Memory B cell (primary cell): ENCODE measurements around the gene TNNI3K.

Source experiments
- ATAC-seq: fragments of 150-1000 bp; cut with Tn5 transposase; 2 replicates; pipeline ENCODE4 v1.10.0; 2021; ENCODE audit warnings: low read depth, mild to moderate bottlenecking, moderate library complexity
- DNase-seq, 2 donors: peaks; one replicate each; pipeline ENCODE4 v3.0.0; 2022; ENCODE audit warnings: low spot score in 2 of 2
- H3K27ac Mint-ChIP-seq: one replicate; pipeline ENCODE4 v1.8.0; 2022; ENCODE audit warnings: mild to moderate bottlenecking, moderate library complexity, mixed read lengths
- H3K27me3 Mint-ChIP-seq: one replicate; pipeline ENCODE4 v1.8.0; 2022; ENCODE audit warnings: mixed read lengths
- H3K36me3 Mint-ChIP-seq: one replicate; pipeline ENCODE4 v1.8.0; 2022; ENCODE audit warnings: mild to moderate bottlenecking, mixed read lengths
- H3K4me1 Mint-ChIP-seq: one replicate; pipeline ENCODE4 v1.8.0; 2022; ENCODE audit warnings: mixed read lengths
- H3K4me3 Mint-ChIP-seq: one replicate; pipeline ENCODE4 v1.8.0; 2022; ENCODE audit warnings: mild to moderate bottlenecking, moderate library complexity, mixed read lengths
- H3K9me3 Mint-ChIP-seq: one replicate; pipeline ENCODE4 v1.8.0; 2022; ENCODE audit warnings: mixed read lengths

The TNNI3K gene

DNA sequence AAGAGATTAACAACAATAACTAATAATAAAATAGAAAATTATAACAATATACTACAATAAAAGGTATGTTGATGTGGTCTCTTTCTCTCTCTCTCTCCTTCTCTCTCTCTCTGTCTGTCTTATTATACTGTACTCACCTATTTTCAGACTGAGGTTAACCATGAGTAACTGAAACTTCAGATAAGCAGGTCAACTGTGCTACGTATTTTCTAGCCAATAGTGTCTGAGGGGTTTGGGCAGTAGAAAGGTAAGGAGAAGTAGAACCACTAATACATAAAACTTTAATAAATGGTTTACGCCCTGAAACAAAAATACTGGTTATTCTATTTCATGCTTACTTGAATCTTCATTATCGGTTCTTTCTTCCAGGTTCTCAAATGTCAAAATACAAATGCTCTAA, 348.2 kb downstream of the TNNI3K start:
- Mint-ChIP-seq H3K27ac (no peak overlapping the region), H3K4me1 (no peaks in the 10 kb centered on the region), H3K4me3 (no peak overlapping the region), H3K36me3 (no peaks in the 10 kb centered on the region), H3K27me3 (no peaks in the 10 kb centered on the region), H3K9me3 (peaks cover 4% of the 10 kb centered on the region)
- DNase-seq (no peak), ATAC-seq (no peak)

GRCh38 chr1:74584185-74584584, 349.0 kb downstream of the TNNI3K start:
- Mint-ChIP-seq H3K36me3 (no peaks in the 10 kb centered on the region), H3K4me3 (no peak overlapping the region), H3K4me1 (no peaks in the 10 kb centered on the region), H3K27me3 (no peaks in the 10 kb centered on the region), H3K27ac (no peak overlapping the region), H3K9me3 (peaks cover 4% of the 10 kb centered on the region)
- DNase-seq (no peak), ATAC-seq (no peak)

DNA sequence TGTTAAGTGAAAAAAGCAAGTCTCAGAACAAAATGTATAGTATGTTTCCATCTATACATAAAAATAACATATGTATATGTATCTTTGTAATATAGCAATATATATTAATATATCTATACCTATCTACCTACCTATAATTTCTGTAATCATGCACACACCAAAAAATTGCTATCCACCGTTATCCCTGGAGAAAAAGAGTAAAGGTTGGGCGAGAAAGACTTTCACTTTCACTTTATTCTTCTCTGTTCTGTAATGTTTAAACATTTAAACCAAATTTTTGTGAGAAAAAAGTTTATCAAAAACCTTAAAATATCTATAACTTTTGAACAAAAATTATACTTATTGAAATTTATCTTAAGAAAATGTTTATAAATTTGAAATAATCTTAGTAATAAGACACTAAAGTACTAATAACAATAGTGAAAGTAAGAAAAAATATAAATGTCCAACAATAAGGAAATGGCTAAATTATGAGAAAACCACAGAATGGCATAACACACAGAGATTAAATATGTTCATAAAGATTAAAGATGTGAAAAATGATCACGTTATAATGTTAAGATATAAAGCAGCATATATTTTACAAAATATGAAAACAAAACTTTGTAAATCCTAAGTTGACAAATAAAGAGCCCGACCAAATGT, 351.2 kb downstream of the TNNI3K start:
- peaks cover 2% of the 10 kb centered on the region for H3K9me3 Mint-ChIP-seq
- peak overlapping the region; percentile 76 for H3K4me3 Mint-ChIP-seq
- ATAC-seq = no peak
- H3K27me3 Mint-ChIP-seq = no peaks in the 10 kb centered on the region
- H3K27ac Mint-ChIP-seq = no peak overlapping the region
- H3K4me1 Mint-ChIP-seq = no peaks in the 10 kb centered on the region
- H3K36me3 Mint-ChIP-seq = no peaks in the 10 kb centered on the region
- DNase-seq = no peak

DNA sequence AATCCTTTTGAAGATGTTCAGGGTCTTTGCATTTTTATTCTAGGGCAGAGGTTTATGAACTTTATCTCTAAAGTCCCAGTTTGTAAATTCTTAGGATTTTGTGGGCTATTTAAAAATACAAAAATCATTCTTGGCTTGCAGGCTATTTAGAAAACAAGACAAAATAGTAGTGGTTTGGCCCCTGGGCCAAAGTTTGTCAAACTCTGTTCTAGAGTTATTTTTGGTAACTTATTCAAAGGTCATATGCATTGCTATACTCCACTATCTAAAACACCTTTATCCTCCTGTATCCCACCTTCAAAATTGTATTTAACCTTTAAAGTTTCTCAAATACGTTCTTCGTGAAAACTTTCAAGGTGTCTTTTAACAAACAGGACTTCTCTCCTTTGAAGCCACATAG, 352.7 kb downstream of the TNNI3K start:
- Mint-ChIP-seq H3K36me3 (no peaks in the 10 kb centered on the region), H3K4me3 (no peak overlapping the region), H3K9me3 (peaks cover 2% of the 10 kb centered on the region), H3K27me3 (no peaks in the 10 kb centered on the region), H3K4me1 (no peaks in the 10 kb centered on the region), H3K27ac (no peak overlapping the region)
- no peak for ATAC-seq
- DNase-seq = no peak

DNA sequence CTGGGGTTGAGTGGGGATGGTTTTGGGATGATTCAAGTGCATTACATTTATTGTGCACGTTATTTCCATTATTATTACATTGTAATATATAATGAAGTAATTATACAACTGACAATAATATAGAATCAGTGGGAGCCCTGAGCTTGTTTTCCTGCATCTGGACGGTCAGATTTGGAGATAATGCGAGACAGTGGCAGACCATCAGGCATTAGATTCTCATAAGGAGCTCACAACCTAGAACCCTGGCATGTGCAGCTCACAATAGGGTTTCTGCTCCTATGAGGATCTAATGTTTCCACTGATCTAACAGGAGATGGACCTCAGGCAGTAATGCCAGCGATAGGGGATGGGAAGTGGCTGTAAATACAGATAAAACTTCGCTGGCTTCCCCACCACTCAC, 355.1 kb downstream of the TNNI3K start:
- no peak overlapping the region for H3K4me3 Mint-ChIP-seq

GRCh38 chr1:74591949-74592348, 356.8 kb downstream of the TNNI3K start:
- H3K36me3 Mint-ChIP-seq = no peaks in the 10 kb centered on the region
- H3K27me3 Mint-ChIP-seq = no peaks in the 10 kb centered on the region
- H3K9me3 Mint-ChIP-seq = no peaks in the 10 kb centered on the region

More for the DNA sequence above, 355.1 kb downstream of the TNNI3K start:
- Mint-ChIP-seq H3K36me3 (no peaks in the 10 kb centered on the region), H3K27me3 (no peaks in the 10 kb centered on the region), H3K9me3 (peaks cover 2% of the 10 kb centered on the region), H3K4me1 (no peaks in the 10 kb centered on the region), H3K27ac (no peak overlapping the region)
- no peak for DNase-seq
- no peak for ATAC-seq

DNA sequence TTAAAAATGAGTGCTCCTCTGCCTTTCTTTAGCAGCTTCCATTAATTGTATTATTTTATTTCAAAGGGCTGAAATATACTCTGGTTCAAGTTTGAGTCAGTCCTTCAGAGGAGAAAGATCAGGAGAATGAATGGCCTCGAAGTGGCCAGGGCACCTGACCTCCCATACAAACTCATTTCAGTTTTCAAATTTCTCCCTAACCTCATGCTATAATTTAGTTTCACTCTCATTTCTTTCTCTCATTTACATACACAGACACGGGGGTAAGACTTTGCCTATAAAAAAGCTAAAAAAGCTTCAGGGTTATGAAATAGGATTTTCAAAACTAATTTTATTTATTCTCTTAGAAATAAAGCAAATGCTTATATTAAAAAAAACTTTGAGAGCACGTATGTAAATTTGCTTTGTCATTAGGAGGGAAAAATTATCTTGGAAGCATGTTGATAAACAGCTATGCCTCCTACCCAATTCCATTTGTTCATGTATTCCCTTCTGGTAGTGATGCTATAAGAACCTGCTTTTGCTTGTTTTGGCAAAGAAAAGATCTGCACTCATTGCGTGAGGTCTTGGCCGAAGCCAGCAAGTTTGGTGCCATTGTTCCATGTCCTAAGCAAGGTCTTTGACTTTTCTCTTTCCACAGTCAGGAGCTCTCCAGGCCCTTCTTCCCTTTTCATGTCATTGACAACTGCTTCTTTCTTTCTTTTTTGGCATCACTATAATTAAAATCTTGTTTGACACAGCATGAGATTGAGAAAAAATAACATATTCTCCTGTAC, 357.6 kb downstream of the TNNI3K start:
- ATAC-seq (no peak), DNase-seq (no peak)
- H3K36me3 Mint-ChIP-seq = no peaks in the 10 kb centered on the region
- no peaks in the 10 kb centered on the region for H3K4me1 Mint-ChIP-seq
- no peak overlapping the region for H3K27ac Mint-ChIP-seq
- no peak overlapping the region for H3K4me3 Mint-ChIP-seq
- no peaks in the 10 kb centered on the region for H3K27me3 Mint-ChIP-seq
- H3K9me3 Mint-ChIP-seq = no peaks in the 10 kb centered on the region

More at GRCh38 chr1:74591949-74592348, 356.8 kb downstream of the TNNI3K start:
- Mint-ChIP-seq H3K4me3 (no peak overlapping the region), H3K27ac (no peak overlapping the region), H3K4me1 (no peaks in the 10 kb centered on the region)
- DNase-seq (no peak), ATAC-seq (no peak)
